Measurements from ENCODE around the gene HEATR5A.
"Not testable (repeated sequence)": the region's sequence is repeated elsewhere in the genome, so short reads cannot be mapped to it uniquely, and the experiment has no call there.

The HEATR5A gene

DNA sequence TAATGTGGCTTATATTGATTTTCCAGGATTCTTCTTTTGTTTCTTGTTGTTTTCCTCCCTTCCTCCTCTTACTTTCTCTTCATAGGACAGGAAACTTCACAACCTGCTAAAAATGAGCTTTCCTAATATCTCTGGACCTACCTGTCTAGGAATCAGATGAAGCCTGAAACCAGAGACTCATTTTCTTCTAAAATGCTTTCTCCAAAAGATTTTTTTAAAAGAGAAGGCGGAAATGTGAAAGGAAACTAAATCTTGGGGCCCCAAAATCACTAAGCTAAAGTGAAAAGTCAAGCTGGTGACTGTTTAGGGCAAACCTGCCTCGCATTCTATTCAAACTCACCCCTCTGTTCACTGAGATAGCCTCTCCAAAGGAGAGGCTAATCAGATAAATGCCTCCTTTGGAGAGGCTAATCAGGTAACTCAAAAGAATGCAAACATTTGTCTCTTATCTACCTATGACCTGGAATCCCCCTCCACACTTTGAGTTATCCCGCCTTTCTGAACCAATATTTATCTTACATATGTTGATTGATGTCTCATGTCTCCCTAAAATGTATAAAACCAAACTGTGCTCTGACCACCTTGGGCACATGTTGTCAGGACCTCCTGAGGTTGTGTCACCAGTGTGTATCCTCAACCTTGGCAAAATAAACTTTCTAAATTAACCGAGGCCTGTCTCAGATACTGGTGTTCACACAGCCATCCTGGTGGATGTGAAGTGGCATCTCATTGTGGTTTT is 140.0 kb downstream of the HEATR5A start:
- no peak for DNase-seq

DNA sequence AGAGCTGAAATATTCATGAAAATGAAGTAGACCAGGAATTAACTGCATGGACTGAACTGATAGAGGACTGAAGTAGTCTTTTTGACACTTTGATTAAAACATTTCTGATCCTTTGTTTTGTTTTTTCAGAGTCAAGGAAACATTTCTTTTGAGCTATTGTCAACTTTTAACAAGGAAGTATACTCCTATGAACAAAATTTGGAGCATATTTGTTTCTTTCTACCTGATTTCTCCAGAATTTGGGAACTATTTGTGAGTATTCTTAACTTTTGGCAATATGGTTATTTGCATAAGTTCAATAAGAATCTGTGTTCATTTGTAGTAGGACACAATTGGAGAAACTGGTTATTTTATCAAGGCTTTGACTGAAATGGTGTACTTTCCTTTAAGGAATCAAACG is 141.5 kb downstream of the HEATR5A start:
- DNase-seq: no peak

DNA sequence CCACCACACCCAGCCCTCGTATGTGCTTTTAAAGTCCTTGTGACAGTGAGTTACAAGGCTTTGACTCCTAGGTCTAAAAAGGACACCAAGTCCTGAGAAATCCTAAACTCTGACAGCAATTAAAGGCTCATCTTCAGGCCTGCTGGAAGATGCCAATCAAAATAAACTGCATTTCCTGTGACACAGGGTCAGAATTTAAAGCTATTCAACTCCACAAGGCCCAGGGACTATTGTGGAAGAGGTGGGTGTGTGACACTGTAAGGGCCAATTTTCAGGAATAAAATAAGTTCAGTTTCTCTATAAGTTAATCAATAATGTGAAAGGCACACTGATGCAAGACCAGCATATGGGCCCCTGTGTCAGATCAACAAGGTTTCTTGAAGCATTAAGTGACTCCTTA is 143.3 kb downstream of the HEATR5A start:
- DNase-seq: no peak

DNA sequence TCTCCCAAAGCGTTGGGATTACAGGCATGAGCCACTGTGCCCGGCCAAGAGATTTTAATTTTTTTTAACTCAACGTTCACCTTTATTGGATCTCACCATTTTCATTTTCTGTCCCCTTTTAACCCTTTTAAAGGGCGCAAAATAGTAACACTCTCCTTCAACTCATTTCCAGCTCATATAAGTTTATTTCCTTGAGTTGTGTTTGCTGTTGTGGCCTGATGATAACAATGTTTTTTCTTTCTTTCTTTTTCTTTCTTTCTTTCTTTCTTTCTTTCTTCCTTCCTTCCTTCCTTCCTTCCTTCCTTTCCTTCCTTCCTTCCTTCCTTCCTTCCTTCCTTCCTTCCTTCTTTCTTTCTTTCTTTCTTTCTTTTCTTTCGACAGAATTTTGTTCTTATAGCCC is 143.9 kb downstream of the HEATR5A start:
- not testable (repeated sequence) for DNase-seq

DNA sequence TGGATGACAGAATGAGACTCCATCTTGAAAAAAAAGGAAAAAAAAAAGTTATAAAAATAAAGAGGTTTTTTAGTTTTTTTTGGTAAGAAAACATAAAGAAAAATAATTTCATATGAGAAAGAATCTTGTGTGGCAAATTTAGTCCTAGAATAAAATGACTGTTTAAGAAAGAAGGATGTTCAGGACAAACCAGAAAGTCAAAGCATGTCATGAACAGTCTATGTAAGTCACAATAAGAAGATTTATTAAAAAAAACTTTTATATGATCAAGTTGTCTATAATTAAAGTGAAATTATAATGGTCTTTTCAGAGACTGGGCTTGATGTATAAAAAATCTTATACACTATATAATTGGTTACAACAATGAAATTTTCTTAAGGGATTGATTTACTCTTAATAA is 144.6 kb downstream of the HEATR5A start:
- no peak for DNase-seq

DNA sequence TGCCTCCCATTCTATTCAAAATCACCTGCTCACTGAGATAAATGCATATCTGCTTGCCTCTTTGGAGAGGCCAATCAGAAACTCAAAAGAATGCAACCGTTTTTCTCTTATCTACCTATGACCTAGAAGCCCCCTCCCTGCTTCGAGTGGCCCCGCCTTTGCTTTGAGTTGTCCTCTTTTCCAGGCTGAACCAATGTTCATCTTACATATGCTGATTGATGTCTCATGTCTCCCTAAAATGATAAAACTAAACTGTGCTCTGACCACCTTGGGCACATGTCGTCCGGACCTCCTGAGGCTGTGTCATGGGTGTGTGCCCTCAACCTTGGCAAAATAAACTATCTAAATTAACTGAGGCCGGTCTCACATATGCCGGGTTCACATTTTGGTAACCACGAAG is 148.7 kb downstream of the HEATR5A start:
- no peak for DNase-seq

DNA sequence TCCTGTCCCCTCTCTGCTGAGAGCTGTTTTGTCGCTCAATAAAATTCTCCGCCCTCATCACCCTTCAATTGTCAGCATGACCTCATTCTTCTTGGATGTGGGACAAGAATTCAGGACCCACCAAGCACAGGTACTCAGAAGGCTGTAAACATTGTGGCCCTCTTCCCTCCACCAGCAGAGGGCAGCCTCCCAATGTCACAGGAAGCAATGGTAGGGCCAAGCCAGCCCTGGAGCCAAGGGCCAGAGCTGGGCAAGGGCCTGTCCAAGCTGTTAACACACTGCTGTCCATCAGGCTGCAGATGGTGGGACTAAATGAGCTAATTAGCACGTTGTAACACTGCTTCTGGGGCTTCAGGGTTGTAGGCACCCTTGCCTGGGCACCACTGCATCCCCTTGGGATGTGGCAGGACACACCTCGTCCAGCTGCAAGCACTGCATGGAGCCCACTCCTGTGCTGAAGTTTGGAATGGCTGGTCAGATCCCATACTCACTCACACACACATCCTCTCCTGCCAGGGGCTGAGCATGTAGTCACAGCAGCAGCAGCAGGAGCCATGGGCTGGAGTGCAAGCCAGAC is 150.1 kb downstream of the HEATR5A start:
- peak; percentile 10 for DNase-seq

DNA sequence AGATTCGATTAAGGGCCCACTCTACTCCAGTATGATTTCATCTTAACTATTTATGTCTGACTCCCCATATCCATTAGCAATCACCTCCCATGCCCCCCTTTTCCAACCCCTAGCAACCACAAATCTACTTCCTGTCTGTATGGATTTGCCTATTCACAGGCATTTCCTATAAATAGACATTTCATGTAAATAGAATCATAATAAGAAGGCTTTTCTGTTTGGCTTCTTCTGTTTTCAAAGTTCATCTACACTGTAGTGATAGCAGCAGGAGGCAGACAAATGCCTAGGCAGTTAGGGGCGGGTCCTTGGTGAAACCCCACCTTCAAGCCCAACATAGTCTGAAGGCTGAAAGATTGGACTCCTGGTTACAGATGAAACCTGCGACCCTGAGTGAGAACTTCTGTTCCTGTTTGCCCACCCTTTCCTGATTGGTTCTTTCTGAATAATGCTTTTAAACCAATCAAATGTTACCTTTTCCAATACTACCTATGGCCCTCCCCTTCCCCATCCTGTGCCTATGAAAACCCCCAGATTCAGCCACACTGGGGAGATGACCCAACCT is 150.6 kb downstream of the HEATR5A start:
- DNase-seq: no peak

DNA sequence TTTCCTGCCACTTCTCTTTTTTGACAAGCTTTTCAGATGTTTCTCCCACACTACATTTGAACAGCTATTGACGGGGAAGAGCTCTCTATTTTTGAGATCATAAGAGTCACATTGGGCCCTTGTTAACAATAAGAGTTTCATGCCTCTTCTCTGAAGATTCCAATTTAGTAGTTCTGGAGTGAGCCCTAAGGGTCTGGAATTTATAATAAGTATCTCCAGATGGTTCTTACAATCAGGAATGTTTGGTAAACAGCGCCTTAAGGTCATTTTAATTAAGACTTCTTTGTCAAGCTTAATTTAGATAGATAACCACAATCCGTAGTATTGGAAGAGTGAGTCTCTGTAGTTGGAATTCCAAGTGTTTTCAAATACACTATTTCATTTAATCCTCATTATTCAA is 152.1 kb downstream of the HEATR5A start:
- no peak for DNase-seq

DNA sequence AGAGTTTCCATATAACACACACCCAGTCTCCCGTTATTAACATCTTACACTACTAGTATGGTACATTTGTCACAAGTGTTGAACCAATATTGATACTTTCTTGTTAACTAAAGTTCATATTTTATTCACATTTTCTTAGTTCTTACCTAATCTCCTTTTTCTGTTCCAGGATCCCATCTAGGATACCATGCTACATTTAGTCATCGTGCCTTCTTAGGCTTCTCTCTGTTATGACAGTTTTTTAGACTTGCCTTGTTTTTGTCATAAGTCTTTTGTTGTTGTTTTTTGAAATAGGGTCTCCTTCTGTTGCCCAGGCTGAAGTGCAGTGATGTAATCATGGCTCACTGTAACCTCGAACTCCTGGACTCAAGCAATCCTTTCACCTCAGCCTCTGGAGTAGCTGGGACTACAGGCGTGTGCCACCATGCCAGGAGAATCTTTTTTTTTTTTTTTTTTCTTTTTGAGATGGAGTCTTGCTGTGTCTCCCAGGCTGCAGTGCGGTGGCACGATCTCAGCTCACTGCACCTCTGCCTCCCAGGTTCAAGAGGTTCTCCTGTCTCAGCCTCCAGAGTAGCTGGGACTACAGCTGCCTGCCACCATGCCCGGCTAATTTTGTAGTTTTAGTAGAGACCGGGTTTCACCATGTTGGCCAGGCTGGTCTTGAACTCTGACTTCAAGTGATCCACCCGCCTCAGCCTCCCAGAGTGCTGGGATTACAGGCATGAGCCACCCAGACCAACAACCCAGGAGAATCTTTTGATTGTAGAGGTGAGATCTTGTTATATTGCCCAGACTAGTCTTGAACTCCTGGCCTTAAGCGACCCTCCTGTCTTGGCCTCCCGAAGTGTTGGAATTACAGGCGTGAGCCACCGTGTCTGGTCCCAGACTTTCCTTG is 153.7 kb downstream of the HEATR5A start:
- no peak for DNase-seq

DNA sequence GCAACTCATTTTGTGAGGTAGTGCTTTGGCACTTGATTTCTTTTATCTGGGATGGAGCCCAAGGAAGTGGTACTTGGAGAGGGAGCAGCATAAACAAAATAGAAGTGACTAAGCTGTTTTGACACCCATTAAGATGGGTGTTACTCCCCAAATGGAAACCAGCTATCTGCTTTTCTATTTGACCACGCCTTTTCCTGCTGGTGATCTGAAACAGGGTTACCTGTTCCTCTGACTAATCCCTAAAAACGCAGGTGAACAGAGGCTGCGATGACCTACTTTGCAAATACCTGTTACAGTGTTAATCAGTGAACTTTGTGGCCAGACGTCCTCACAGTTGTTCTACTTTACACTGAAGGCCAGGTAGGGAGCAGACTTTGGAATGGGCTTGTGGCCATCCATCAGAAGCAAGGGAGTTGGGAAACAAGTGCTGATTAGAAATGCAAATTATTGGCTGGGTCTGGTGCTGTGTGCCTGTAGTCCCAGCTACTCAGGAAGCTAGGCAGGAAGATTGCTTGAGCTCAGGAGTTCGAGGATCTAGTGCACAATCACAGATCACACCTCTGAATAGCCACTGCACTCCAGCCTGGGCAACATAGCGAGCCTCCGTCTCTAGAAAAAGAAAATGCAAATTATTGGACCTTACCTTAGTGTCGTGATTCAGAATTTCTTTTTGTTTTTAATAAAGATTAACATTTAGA is 154.5 kb downstream of the HEATR5A start:
- DNase-seq: no peak

DNA sequence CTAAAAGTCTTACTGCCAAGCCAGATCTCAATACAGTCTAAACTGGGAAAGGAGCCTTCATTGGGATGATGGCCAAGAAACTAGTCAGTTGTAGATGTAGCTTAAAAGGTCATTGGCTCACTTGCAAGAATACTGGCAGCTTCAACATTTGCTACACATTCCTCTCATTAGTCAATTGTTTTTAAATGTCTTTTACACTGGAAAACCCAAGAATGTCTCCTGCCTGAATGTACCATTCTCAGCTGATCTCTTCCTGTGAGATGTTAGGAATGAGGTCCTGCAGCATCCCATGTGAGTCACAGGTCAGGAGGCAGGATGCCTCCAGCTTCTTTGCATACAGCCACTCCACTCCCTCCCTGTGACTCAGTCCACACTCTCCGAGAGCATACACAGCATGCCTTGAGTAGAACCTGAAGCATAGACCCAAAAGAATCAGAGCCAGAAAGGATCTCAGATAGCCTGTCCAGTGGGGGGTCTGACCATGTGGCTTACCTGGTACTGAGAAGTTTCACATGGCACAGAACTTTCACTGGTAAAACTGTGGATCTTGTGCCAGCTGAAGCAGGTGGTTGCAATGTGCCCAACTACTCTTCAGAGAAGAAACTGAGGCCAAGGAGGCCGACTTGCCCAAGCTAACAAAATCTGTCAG is 156.7 kb downstream of the HEATR5A start:
- no peak for DNase-seq

DNA sequence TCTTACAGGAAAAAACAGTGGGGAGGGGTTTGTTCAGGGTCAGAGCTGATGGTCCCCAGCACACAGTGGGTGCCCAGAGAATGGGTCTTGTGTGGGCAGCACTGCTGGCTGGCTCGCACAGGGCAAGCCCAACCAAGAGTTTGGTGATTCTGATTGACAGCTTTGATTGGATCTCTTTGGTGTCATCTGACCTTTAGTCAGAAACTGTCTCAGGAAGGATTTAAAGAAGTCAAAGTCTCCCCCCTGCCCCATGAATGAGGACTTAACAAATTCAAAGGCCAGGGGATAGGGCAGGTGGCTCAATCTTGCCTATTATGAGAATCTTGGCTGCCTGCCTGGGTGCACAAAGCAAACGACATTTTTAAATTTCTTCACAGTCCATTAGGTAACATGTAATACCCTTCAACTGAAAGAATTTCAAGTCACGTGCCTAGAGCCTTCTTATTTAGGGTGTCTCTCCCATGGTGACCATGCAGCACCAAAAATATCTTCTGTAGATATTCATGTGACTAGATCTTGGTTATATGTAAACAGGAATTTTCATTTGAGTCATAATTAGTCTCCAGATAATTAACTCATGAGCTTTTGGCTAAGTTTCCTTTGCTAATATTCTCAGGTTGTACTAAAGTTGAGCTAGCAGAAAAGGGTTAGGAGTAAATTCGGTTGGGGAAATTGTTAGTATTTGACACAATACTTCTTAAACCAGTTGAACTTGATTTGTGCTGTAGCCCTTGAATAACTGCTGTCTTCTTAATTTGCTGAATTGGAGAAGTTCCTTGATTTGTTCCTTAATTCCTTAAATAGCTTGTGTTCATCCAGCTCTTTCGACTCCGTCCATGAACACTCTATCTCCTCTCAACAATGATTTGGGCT is 158.3 kb downstream of the HEATR5A start:
- no peak for DNase-seq

DNA sequence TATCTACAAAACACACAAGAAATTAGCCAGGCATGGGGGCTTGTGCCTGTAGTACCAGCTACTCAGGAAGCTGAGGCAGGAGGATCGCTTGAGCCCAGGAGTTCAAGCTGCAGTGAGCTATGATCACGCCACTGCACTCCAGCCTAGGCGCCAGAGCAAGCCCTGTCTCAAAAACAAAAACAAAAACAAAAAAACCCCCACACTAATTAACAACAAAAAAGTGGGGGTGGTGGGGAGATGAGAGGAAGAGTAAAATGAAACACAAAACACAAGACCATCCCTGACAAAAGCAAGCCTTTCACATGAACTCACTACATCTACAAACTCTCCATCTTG is 158.9 kb downstream of the HEATR5A start:
- DNase-seq: no peak

DNA sequence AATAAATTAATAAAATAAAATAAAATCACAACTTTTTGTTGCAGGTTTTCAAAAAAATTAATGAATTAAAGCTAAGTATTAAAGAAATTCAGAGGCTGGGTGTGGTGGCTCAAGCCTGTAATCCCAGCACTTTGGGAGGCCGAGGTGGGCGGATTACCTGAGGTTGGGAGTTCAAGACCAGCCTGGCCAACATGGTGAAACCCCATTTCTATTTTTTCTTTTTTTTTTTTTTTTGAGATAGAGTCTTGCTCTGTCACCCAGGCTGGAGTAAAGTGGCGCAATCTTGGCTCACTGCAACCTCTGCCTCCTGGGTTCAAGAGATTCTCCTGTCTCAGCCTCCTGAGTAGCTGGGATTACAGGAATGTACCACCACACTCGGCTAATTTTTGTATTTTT is 161.3 kb downstream of the HEATR5A start:
- DNase-seq: not testable (repeated sequence)

DNA sequence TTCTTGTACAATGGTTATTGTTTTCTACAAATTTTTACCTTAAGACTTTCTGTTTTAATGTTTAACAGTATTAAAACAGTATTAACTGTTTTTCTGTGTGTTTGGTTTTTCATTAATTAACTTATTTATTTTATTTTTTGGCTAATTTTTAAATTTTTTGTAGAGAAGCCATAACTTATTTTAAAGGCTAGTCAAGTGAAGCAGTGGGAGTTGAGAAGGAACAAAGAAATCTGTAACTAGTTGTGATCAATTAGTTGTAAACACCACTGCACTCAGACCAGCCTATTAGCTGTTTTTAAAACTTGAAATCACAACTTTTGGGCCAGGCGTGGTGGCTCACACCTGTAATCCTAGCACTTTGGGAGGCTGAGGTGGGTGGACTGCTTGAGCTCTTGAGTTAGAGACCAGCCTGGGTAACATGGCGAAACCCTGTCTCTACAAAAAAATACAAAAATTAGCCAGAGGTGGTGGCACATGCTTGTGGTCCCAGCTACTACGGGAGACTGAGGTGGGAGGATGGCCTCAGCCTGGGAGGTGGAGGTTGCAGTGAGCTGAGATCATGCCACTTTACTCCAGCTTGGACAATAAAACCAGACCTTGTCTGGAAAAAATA is 161.8 kb downstream of the HEATR5A start:
- DNase-seq: no peak

DNA sequence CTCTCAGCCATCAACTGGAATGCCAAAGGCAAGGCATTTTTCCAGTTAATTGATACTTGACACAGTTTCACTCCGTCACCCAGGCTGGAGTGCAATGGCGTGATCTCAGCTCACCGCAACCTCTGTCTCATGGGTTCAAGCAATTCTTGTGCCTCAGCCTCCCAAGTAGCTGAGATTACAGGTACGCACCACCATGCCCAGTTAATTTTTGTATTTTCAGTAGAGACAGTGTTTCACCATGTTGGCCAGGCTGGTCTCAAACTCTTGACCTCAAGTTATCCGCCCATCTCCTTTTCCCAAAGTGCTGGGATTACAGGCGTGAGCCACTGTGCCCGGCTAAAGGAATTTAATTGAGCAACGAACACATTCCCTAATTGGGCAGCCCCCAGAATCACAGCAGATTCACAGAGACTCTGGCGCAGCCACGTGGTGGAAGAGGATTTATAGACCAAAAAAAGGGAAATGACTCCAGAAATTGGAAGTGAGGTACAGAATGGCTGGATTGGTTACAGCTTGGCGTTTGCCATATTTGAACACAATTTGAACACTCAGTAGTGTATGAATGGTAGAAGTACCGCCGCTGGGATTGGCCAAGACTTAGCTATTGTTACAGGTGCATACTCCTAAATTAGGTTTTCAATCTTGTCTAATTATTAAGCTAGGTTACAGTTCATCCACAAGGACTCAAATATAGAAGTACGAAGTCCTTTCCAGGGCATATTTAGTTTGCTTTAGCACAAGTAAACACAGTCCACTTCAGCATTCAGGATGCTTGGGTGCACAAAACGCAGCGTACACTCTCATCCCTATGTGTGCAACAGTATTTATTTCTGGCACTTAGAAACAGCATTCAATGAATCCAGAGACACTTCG is 162.6 kb downstream of the HEATR5A start:
- not testable (repeated sequence) for DNase-seq

DNA sequence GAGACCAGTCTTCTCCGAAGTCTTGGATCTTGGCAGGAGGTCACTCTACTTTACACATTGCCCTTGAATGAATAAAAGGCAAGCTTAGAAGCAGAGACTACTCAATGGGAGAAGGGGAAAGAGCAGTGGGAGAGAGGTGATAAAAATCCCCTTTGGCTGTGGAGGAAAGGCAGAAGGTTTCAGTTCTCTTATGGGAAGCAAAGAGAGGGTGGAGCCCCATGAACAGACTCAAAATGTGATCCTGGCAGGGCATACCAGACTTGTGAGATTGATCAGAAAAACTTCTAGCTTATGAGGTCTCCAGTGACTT is 163.2 kb downstream of the HEATR5A start:
- no peak for DNase-seq

DNA sequence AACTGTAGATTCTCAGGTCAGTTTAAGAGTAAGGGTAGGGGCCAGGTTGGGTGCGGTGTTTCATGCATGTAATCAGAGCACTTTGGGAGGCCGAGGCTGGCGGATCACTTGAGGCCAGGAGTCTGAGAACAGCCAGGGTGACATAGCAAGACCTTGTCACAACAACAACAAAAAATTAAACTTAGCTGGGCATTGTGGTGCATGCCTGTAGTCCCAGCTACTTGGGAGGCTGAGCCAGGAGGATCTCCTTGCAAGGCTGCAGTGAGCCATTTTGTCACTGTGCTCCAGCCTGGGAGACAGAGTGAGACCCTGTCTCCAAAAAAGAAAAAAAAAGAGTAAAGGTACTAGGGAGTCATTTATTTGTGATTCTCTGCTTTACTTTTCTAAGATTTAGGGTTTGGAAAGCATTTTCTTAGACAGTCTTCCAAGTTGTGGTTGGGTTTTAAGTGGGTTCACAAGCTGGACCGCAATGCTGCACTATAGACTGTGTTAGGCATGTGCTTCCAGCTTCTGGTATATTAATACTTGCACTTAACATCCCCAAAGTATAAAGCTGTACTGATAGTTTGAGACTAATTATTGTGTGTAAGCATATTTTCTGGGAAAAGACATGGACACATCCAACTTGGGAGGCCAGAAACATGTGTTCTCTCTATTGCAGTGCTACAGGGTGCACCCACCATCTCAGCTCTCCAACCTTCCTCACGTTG is 163.7 kb downstream of the HEATR5A start:
- DNase-seq: no peak

DNA sequence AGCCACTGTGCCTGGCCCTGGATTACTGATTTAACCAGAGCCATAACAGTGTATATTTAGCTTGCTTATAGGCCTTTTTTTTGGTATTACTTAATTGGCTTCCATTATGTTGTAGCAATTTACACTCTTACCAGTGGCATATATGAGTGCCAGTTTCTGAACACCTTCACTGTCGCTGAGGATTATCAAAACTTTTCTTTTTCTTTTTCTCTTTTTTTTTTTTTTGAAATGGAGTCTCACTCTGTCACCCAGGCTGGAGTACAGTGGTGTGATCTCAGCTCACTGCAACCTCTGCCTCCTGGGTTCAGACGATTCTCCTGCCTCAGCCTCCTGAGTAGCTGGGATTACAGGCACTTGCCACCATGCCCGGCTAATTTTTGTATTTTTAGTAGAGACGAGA is 164.4 kb downstream of the HEATR5A start:
- DNase-seq: not testable (repeated sequence)
